Spleen (tissue), 7 donors: ENCODE data around the gene AASDH.

Experiments
- CTCF ChIP-seq, 11 experiments: fragments of 200-600 bp in 7 of 11; fragments of 450-650 bp in 4 of 11; sonication (generic) in 4 of 11; IDR thresholded peaks in 8 of 11; conservative IDR thresholded peaks in 3 of 11; 1 replicate in 7 of 11; 2 replicates in 4 of 11; pipeline versions ENCODE4 v1.4.0 to v1.8.0; 2016 to 2021; ENCODE audit warnings: antibody characterized with exemption in 11 of 11, inconsistent platforms in 4 of 11, mild to moderate bottlenecking in 1 of 11
- POLR2A ChIP-seq, 3 donors: fragments of 450-650 bp; IDR thresholded peaks; one replicate each; pipeline ENCODE4 v1.5.1; 2017; ENCODE audit warnings: antibody characterized with exemption in 3 of 3, mild to moderate bottlenecking in 1 of 3
- POLR2AphosphoS5 ChIP-seq, 3 donors: sonication (generic); formaldehyde crosslinking; IDR thresholded peaks; one replicate each; pipeline ENCODE4 v1.5.1; 2017; ENCODE audit warnings: antibody characterized with exemption in 3 of 3
- donor health status: DM: no; HTN: no; CAD: no; lungs with moderate emphysema.
- donor health status: DM: no; HTN: no; CAD: no.
- donor health status: DM: no; HTN: no; CAD: no.

GRCh38 chr4:56414135-56414670 is 26.9 kb upstream of the AASDH start:
- TF ChIP-seq POLR2A (IDR thresholded peaks at IDR 0.05) (no peak), CTCF (IDR thresholded peaks at IDR 0.05 in 8 of 11, conservative IDR thresholded peaks at IDR 0.05 in 3 of 11) (no peak), POLR2AphosphoS5 (IDR thresholded peaks at IDR 0.05) (no peak)
